ENCODE results near the gene DESI1. TPM values are rescaled to one million over a fixed set of nuclear protein-coding genes. Genes with fewer than 3 reads are reported as not detected.

Gene DESI1
- total and polyA plus RNA-seq, 2 of the 13 experiments (the other 11 are each of a cell fraction or from before 2014, with no cell fraction given): 21.6 to 29.2 TPM

- TF ChIP-seq, protein P1, sequence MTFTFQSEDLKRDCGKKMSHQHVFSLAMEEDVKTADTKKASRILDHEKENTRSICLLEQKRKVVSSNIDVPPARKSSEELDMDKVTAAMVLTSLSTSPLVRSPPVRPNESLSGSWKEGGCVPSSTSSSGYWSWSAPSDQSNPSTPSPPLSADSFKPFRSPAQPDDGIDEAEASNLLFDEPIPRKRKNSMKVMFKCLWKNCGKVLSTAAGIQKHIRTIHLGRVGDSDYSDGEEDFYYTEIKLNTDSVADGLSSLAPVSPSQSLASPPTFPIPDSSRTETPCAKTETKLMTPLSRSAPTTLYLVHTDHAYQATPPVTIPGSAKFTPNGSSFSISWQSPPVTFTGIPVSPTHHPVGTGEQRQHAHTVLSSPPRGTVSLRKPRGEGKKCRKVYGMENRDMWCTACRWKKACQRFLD (CRISPR knock-in tag; IDR thresholded peaks at IDR 0.05; ENCODE audit: borderline replicate concordance): no peak
- TF ChIP-seq DDIT3 (CRISPR knock-in tag; IDR thresholded peaks at IDR 0.05): no peak
- TF ChIP-seq ZNF496 (CRISPR knock-in tag; IDR thresholded peaks at IDR 0.05; ENCODE audit: insufficient replicate concordance): no peak
- TF ChIP-seq, protein P2, sequence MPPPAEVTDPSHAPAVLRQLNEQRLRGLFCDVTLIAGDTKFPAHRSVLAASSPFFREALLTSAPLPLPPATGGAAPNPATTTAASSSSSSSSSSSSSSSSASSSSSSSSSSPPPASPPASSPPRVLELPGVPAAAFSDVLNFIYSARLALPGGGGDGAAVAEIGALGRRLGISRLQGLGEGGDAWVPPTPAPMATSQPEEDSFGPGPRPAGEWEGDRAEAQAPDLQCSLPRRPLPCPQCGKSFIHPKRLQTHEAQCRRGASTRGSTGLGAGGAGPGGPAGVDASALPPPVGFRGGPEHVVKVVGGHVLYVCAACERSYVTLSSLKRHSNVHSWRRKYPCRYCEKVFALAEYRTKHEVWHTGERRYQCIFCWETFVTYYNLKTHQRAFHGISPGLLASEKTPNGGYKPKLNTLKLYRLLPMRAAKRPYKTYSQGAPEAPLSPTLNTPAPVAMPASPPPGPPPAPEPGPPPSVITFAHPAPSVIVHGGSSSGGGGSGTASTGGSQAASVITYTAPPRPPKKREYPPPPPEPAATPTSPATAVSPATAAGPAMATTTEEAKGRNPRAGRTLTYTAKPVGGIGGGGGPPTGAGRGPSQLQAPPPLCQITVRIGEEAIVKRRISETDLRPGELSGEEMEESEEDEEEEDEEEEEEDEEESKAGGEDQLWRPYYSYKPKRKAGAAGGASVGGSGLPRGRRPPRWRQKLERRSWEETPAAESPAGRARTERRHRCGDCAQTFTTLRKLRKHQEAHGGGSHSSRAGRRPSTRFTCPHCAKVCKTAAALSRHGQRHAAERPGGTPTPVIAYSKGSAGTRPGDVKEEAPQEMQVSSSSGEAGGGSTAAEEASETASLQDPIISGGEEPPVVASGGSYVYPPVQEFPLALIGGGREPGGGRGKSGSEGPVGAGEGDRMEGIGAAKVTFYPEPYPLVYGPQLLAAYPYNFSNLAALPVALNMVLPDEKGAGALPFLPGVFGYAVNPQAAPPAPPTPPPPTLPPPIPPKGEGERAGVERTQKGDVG (CRISPR knock-in tag; IDR thresholded peaks at IDR 0.05; ENCODE audit: borderline replicate concordance): no peak
- TF ChIP-seq IRX3 (CRISPR knock-in tag; IDR thresholded peaks at IDR 0.05; ENCODE audit: borderline replicate concordance, low read depth): no peak
- no peak for TF ChIP-seq ZNF550 (CRISPR knock-in tag; IDR thresholded peaks at IDR 0.05; ENCODE audit: borderline replicate concordance)
- no peak for TF ChIP-seq RBAK (CRISPR knock-in tag; IDR thresholded peaks at IDR 0.05)
- no peak for TF ChIP-seq ZNF512 (CRISPR knock-in tag; IDR thresholded peaks at IDR 0.05)
- peak; percentile 3; the same call in 1 of the 2 replicates for TF ChIP-seq ZNF431 (CRISPR knock-in tag; IDR thresholded peaks at IDR 0.05; ENCODE audit: borderline replicate concordance, low read depth)
- TF ChIP-seq U2AF2 (IDR thresholded peaks at IDR 0.05; ENCODE audit: low read depth, low read length): no peak
- no peak; the same call in none of the 2 replicates for TF ChIP-seq NRL (CRISPR knock-in tag; IDR thresholded peaks at IDR 0.05; ENCODE audit: borderline replicate concordance)
- no peak for TF ChIP-seq SIN3B (IDR thresholded peaks at IDR 0.05; ENCODE audit: low read length)
- TF ChIP-seq SIN3A (IDR thresholded peaks at IDR 0.05; ENCODE audit: borderline replicate concordance, low read depth, low read length): no peak
- TF ChIP-seq MAFK (conservative IDR thresholded peaks at IDR 0.05 in 1 of 2, IDR thresholded peaks at IDR 0.05 in 1 of 2; ENCODE audit: low read length in 2 of 2): no peak
- TF ChIP-seq TGIF2 (CRISPR knock-in tag; IDR thresholded peaks at IDR 0.05): peak; percentile 92
These were observed at the start of gene DESI1 (continued) for GRCh38 chr22:41620589-41621098.

All from HepG2 (cell line).